Hematopoietic multipotent progenitor cell treated with erythropoietin and hydrocortisone succinate and interleukin-3 and kit ligand, for 4 days (in vitro differentiated cells): ENCODE measurements around the gene ZNF185.
A peak's percentile ranks its signal among the peaks of the same experiment; 100 is the strongest.
"Not testable (repeated sequence)": the region's sequence is repeated elsewhere in the genome, so short reads cannot be mapped to it uniquely, and the experiment has no call there.

Experiments
- DNase-seq: peaks from one replicate; pipeline ENCODE4 v3.0.0-alpha.2; 2015

ZNF185 gene

GRCh38 chrX:152895724-152896420, 2.0 kb upstream of the ZNF185 start:
- DNase-seq: no peak

DNA sequence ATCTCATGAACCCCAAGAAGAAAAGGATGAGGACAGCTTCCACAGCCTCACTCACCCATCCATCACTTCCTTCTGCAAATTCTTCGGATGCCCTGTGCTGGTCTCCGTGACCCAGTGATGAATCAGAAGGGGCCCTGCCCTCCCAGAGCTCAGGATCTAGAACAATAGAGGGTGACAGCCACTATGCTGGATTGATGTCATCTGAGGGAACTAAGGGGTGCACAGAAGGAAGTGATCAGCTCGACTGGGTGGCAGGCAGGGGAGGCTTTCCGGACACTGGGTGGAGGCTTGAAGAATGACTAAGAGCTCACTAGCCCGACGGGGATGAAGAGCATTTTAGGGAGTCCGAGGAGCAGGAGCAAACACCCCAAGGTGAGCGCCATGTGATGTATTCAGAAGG, 1.4 kb upstream of the ZNF185 start:
- DNase-seq: no peak

GRCh38 chrX:152898442-152898841, 575 bp downstream of the ZNF185 start:
- DNase-seq: no peak

- DNase-seq: no peak
These were observed 1.4 kb downstream of the ZNF185 start for GRCh38 chrX:152899111-152899873.

DNA sequence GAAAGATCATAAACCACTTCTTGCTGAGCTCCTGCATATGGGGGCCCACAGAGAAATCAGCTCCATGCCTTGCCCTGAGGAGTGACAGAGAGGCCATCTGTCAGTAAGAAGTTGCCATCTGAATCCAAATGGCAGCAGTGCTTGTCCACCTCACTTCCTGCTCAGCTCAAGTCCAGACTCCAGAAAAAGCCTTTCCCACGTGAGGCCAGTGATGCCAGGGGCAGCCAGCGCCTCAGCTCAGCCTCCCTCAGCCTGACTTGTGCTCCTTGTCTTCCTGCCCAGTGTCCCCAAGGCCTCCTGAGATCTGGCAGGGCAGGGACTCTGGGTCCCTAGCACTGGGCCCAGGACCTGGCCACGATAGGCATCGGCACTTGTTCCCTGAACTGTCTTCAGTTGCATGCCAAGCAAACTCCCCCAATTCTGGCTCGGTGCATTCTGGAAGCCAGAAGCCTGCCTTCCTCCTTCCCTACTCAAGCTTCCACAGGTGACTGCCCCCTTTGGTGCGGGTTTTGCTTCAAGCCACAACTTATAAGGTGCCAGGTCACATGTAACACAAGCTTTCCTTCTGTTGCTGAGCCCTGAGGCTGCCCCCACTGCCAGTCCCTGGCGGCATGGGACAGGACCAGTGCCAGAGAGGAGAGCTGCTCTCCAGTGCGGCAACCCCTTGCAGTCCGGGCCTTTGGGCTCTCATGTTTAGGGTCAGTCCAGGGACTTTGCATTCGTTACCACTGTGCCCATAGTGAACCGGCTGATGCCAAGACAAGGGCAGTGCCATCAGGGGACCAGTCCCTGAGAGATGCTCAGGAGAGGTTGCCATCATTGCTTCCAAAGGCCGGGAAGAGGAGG, 2.2 kb downstream of the ZNF185 start:
- no peak for DNase-seq

- no peak for DNase-seq
These were observed 3.1 kb downstream of the ZNF185 start for GRCh38 chrX:152900937-152901445.

GRCh38 chrX:152901816-152902501, 4.1 kb downstream of the ZNF185 start:
- DNase-seq: no peak

- no peak for DNase-seq
These were observed 4.6 kb downstream of the ZNF185 start for GRCh38 chrX:152902502-152902820.

DNA sequence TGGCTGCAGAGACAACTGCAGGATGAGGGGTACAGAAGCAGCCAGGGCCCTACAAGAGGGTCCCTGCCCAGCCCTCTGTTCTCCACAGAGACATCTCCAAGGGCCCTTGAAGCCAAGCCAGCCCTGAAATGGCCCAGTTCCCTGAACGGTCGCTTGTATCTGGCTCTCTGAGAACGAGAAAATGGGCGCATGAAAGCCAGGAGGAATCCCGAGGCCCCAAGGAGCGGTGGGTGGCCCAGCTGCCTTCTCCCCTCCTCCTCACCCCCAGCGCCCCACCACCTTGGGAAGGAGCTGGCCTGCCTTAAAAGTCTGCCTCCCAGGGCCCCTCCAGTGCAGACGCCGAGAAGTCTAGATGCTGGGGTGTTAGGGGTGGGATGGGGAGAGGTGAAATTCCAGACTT, 5.7 kb downstream of the ZNF185 start:
- no peak for DNase-seq

DNA sequence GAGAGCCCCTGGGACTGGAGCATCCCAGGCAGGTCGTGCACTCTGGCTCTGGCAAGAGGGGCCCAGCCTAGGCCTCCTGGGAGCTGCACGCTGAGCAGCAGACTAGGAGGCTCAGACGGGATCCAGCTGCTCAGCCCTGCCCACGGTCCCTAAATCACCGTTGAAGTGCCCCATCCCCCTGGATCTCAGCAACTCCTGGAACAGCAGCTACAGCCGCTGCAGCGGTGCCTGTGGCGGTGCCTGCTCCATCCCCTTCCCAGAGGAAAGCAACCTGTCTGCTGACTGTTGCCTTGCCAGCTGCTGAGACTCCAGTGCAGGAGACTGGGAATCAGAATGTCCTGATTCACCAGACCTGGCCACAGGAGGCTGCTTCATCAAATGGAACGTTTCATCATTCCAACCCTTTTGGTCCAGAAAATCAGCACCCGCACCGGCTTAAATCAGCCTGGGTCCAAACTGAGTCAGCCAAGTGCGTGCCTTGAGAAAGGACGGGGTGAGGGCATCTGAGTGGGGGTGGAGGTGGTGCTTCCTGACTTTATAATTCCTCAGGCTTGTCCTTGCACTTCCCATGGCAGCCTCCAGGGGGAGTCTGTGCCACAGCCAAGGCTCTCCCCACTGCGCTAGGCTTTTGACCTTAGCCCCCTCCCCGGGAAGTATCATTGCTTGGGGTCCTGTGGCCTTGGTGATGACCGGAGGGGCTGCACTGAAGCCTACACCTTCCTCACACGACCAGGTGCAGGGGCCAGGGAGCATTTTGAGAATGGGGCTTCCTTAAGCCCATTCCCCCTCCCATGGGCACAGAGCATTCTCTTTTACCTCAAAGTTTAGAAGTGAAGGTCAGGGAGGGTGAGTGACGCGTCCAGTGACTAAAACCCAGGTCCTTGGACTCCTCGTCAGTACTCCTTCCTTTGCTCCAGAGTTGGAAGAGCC, 6.5 kb downstream of the ZNF185 start:
- peak; percentile 57 for DNase-seq

DNA sequence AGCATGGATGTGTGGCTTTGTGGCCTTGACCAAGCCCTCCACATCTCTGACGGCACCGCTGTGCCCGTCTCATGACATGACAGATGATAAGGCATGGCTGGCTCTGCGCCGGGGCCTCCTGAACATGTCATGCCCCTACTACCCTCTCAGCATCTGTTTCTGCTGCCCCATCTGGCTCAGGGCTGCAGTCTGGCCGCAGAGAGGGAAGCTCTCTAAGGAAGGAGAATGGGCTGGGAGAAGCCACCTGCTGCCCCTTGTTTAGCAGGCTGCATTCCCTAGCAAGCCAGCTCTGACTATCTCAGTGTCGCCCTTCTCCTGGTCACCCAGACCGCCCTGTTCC, 7.2 kb downstream of the ZNF185 start:
- DNase-seq: no peak

- peak; percentile 32 for DNase-seq
These were observed 9.3 kb downstream of the ZNF185 start for GRCh38 chrX:152907084-152907651.

GRCh38 chrX:152908486-152908885, 10.6 kb downstream of the ZNF185 start:
- no peak for DNase-seq

- not testable (repeated sequence) for DNase-seq
These were observed 12.2 kb downstream of the ZNF185 start for GRCh38 chrX:152910018-152910417.

GRCh38 chrX:152912106-152912505, 14.2 kb downstream of the ZNF185 start:
- peak; percentile 65 for DNase-seq

GRCh38 chrX:152912641-152913040, 14.8 kb downstream of the ZNF185 start:
- no peak for DNase-seq

DNA sequence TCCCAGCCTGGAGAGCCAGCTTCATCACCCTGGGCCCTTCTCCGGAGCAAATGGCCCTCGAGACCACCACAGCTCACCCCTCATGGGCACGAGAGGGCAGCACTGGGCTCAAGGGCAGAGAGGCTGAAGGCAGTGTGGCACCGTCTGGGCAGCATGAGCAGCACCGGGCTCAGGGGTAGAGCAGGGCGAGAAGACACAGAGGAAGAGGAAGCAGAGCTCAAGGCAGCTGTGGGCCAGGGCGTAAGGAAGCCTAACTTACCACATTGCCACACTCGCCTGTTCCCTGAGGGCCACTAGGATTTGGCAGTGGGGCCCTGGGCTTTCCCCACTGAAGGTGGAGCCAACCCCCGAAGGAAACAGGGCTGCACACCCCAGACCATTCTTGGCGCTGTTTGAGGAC, 15.5 kb downstream of the ZNF185 start:
- peak; percentile 64 for DNase-seq

GRCh38 chrX:152913910-152914309, 16.0 kb downstream of the ZNF185 start:
- DNase-seq: no peak

- peak; percentile 77 for DNase-seq
These were observed 17.8 kb downstream of the ZNF185 start for GRCh38 chrX:152915541-152916241.

GRCh38 chrX:152917656-152918579, 20.1 kb downstream of the ZNF185 start:
- no peak for DNase-seq
